ENCODE results near the gene PSMC5.

DNA sequence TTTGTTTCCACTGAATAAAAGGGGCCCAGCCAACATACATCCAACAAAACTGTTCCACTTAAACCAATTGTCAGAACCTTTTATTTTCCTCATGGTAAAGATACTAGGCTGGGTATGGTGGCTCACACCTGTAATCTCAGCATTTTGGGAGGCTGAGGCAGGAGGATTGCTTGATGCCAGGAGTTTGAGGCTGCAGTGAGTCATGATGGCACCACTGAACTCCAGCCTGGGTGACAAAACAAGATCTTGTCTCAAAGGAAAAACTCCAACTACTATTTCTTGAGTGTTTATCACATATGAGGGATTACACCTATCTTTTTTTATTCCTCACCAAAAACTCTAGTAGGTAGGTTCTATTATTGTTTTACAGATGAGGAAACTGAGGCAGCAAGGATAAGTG, 4.7 kb upstream of the PSMC5 start:
- TF ChIP-seq, protein P1, sequence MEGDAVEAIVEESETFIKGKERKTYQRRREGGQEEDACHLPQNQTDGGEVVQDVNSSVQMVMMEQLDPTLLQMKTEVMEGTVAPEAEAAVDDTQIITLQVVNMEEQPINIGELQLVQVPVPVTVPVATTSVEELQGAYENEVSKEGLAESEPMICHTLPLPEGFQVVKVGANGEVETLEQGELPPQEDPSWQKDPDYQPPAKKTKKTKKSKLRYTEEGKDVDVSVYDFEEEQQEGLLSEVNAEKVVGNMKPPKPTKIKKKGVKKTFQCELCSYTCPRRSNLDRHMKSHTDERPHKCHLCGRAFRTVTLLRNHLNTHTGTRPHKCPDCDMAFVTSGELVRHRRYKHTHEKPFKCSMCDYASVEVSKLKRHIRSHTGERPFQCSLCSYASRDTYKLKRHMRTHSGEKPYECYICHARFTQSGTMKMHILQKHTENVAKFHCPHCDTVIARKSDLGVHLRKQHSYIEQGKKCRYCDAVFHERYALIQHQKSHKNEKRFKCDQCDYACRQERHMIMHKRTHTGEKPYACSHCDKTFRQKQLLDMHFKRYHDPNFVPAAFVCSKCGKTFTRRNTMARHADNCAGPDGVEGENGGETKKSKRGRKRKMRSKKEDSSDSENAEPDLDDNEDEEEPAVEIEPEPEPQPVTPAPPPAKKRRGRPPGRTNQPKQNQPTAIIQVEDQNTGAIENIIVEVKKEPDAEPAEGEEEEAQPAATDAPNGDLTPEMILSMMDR (IDR thresholded peaks at IDR 0.05), result no peak
- TF ChIP-seq TP53 (CRISPR knock-in tag; IDR thresholded peaks at IDR 0.05), result no peak
- no peak for TF ChIP-seq JUN (CRISPR knock-in tag; IDR thresholded peaks at IDR 0.05)

Measured in WTC11 (cell line).